ENCODE results near the gene ZBTB37. TPM values are rescaled to one million over a fixed set of nuclear protein-coding genes. Genes with fewer than 3 reads are reported as not detected.

The ZBTB37 gene
- total RNA-seq = 10 to 100 TPM in 4 of 6 donors, 1 to 10 TPM in 2; 5.3 to 17.8 (median 12.0) TPM

- H3K4me1 ChIP-seq = peaks cover 35 to 61% (median 47%) of the 10 kb centered on the region in 4 donors
Observed at GRCh38 chr1:173868266-173869020, at the start of gene ZBTB37. ZBTB37 (plus strand) TSS chr1:173868380; CDS start chr1:173870226, 1,846 bp downstream.

DNA sequence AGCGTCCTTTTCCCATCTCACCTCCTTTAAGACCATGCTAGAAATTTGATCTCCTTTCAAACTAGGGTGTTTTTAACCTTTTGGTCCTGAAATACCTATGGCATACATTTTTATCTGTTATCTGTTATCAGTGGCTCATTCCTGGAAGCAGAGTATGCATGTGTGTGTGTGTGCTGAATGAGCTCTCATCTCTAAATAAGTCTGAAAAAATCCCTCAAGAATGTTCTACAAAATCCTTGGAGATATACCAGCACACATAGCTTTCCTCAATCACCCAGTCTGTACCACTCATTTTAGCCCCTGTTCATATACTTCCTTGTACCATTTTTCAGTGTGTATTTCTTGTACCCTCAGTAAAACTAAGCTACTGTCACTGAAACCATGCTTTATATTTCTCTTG is 49.7 kb upstream of the ZBTB37 start:
- WGBS, 2 donors = 81 to 92% methylated on average over 1 of the region's 1 CpG
- H3K27ac ChIP-seq = no peak overlapping the region
- H3K4me1 ChIP-seq = peaks cover 4 to 7% (median 4%) of the 10 kb centered on the region in 4 donors
- no peak for DNase-seq
- no peaks in the 10 kb centered on the region for H3K27me3 ChIP-seq
- TF ChIP-seq EP300 (IDR thresholded peaks at IDR 0.05) (no peak), POLR2A (IDR thresholded peaks at IDR 0.05) (no peak), POLR2AphosphoS5 (IDR thresholded peaks at IDR 0.05) (no peak)
- TF ChIP-seq, protein P1, sequence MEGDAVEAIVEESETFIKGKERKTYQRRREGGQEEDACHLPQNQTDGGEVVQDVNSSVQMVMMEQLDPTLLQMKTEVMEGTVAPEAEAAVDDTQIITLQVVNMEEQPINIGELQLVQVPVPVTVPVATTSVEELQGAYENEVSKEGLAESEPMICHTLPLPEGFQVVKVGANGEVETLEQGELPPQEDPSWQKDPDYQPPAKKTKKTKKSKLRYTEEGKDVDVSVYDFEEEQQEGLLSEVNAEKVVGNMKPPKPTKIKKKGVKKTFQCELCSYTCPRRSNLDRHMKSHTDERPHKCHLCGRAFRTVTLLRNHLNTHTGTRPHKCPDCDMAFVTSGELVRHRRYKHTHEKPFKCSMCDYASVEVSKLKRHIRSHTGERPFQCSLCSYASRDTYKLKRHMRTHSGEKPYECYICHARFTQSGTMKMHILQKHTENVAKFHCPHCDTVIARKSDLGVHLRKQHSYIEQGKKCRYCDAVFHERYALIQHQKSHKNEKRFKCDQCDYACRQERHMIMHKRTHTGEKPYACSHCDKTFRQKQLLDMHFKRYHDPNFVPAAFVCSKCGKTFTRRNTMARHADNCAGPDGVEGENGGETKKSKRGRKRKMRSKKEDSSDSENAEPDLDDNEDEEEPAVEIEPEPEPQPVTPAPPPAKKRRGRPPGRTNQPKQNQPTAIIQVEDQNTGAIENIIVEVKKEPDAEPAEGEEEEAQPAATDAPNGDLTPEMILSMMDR (IDR thresholded peaks at IDR 0.05) = no peak
- no peaks in the 10 kb centered on the region for H3K9me3 ChIP-seq
- no peak overlapping the region for H3K4me3 ChIP-seq
- no peak for ATAC-seq (ENCODE audit: low FRiP score in 2 of 2)
- peaks cover 0 to 3% (median 0%) of the 10 kb centered on the region in 4 donors for H3K36me3 ChIP-seq

More at GRCh38 chr1:173868266-173869020, at the start of gene ZBTB37:
- Histone ChIP-seq H3K9me3 (no peaks in the 10 kb centered on the region), H3K27ac (peak within 1 kb of the TSS; percentile 94 to 99 (median 98)), H3K27me3 (no peaks in the 10 kb centered on the region), H3K4me3 (peak within 1 kb of the TSS; percentile 72 to 80 (median 80)), H3K36me3 (peaks cover 9 to 34% (median 16%) of the 10 kb centered on the region in 4 donors)
- DNase-seq (peak; percentile 96 to 98), ATAC-seq (ENCODE audit: low FRiP score in 2 of 2) (peak; percentile 84 to 91)
- 0 to 1% methylated on average over 17 to 33 of the region's 53 CpGs for WGBS, 2 donors
- peak; percentile 11 to 63 for TF ChIP-seq POLR2AphosphoS5 (IDR thresholded peaks at IDR 0.05)
- TF ChIP-seq, protein P1 (IDR thresholded peaks at IDR 0.05) = no peak
- peak in 3 of 4 donors; percentile 15 to 44 (median 22) for TF ChIP-seq EP300 (IDR thresholded peaks at IDR 0.05)
- TF ChIP-seq POLR2A (IDR thresholded peaks at IDR 0.05) = peak in 2 of 4 donors; percentile 26 to 36

- Histone ChIP-seq H3K4me1 (peaks cover 11 to 26% (median 14%) of the 10 kb centered on the region in 4 donors), H3K9me3 (no peaks in the 10 kb centered on the region), H3K4me3 (no peak overlapping the region), H3K36me3 (peaks cover 0 to 3% (median 0%) of the 10 kb centered on the region in 4 donors), H3K27ac (no peak overlapping the region), H3K27me3 (no peaks in the 10 kb centered on the region)
- TF ChIP-seq POLR2A (IDR thresholded peaks at IDR 0.05) = no peak
- no peak for TF ChIP-seq EP300 (IDR thresholded peaks at IDR 0.05)
- TF ChIP-seq POLR2AphosphoS5 (IDR thresholded peaks at IDR 0.05) = no peak
- TF ChIP-seq, protein P1 (IDR thresholded peaks at IDR 0.05) = no peak
- 94 to 95% methylated on average over 4 of the region's 4 CpGs for WGBS, 2 donors
- ATAC-seq (ENCODE audit: low FRiP score in 2 of 2) (no peak), DNase-seq (no peak)
Observed at GRCh38 chr1:173821680-173822079, 46.5 kb upstream of the ZBTB37 start.

- Histone ChIP-seq H3K36me3 (no peaks in the 10 kb centered on the region), H3K27me3 (no peaks in the 10 kb centered on the region), H3K27ac (peak overlapping the region; percentile 91 to 94 (median 93)), H3K4me1 (peaks cover 13 to 29% (median 16%) of the 10 kb centered on the region in 4 donors), H3K9me3 (no peaks in the 10 kb centered on the region), H3K4me3 (peak overlapping the region; percentile 60 to 70 (median 66))
- 1 to 2% methylated on average over 17 to 25 of the region's 25 CpGs for WGBS, 2 donors
- TF ChIP-seq POLR2A (IDR thresholded peaks at IDR 0.05) (no peak), EP300 (IDR thresholded peaks at IDR 0.05) (no peak), POLR2AphosphoS5 (IDR thresholded peaks at IDR 0.05) (no peak)
- TF ChIP-seq, protein P1 (IDR thresholded peaks at IDR 0.05) = no peak
- ATAC-seq (ENCODE audit: low FRiP score in 2 of 2) = peak in 1 of 2 donors; percentile 27
- no peak for DNase-seq
Observed at GRCh38 chr1:173823781-173824314, 44.3 kb upstream of the ZBTB37 start.

Data from upper lobe of left lung (tissue), 6 donors.